NCI-H2227 (cell line): ENCODE data around the gene SHTN1.

Source experiments
- DNase-seq: peaks from one replicate; lab custom pipeline; 2025; ENCODE audit not compliant: unreplicated experiment; lab: John Stamatoyannopoulos, UW

Gene SHTN1

DNA sequence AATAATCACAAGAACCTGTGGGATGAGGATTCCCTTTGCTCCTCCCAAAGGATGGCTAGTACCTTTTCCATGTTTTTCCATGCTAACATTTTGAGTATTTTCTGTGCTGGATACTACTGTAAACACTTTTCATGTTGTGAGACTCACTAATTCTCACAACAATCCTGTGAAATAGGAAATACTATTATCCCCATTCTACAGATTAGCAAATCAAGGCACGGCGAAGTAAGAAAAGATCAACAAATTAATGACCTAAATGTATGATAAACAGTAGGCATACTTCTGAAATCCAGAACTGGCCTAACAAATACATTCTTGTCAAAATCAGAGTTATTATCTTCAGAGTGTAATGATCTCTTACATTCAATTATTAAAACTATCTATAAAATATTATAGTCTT is 86.4 kb downstream of the SHTN1 start:
- DNase-seq, result no peak

DNA sequence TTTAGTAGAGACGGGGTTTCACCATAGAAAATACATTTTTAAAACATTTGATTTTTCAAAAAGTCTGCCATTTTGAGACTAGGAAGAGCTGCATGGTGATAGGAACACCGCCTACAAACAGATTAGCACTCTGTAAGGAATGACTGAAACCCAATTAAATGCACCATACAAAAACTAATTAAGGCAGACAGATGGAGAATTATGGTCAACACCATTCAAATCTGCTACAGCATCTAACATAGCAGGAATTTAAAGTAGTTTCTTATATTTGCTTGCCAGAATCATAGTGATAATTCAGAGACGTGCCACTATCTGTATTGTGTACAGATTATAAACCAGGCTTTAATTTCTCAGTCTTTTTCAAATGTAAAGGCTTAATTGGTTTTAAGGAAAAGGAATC is 87.5 kb downstream of the SHTN1 start:
- DNase-seq, result no peak

DNA sequence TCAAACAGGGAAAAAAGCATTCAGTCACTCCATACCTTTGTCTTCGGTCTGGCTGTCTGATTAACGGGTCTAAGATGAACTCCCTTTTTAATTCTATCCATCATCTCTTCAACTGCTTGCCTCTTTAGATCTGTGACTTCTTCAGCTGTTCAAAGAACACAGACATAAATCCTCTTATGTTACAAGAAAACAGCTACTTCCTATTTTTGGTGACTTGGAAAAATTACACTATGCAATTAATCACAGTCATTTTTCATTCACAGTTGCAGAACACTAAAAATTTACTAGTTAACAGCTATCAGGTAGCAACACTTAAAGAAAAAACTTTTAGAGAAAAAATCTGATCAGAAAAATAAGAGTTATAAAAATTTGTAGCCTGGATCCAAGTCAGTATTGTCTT is 89.6 kb downstream of the SHTN1 start:
- no peak for DNase-seq

DNA sequence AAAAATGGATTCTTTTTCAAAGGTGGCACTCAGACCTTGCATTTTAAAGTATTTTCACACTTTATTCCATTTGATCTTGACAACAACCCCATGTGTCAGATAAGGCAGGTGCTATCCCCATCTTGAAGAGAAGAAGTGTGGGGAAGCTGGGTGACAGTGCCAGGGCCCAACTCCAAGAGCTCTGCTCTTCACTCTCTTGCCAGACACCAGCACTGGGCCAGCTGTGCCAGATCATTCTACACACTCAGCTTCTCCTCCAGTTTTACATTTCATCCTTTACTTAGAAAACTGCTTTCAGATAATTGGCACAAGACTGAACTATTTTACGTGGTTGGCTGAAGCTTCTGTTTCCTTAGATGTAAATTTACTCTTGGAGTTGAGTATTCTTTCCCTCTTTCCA is 91.3 kb downstream of the SHTN1 start:
- DNase-seq, result no peak

DNA sequence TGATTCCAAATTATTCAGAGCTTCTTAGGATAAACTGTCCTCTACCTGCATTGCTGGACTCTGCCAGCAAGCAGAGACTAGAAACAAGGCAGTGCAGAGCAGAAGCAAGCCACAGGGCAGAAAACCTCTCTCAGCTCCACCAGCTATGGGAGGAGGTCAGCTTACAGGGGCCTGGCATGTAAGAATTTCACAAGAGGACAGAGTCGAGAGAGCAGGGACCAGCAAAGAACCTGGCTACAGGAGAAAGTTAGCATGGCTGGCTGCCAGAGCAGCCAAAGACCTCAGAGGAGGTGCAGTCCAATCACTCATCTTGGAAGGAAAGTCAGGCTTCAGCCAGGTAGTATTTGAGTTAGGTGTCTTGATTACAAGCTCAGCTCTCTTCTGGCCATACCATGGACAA is 92.8 kb downstream of the SHTN1 start:
- no peak for DNase-seq

DNA sequence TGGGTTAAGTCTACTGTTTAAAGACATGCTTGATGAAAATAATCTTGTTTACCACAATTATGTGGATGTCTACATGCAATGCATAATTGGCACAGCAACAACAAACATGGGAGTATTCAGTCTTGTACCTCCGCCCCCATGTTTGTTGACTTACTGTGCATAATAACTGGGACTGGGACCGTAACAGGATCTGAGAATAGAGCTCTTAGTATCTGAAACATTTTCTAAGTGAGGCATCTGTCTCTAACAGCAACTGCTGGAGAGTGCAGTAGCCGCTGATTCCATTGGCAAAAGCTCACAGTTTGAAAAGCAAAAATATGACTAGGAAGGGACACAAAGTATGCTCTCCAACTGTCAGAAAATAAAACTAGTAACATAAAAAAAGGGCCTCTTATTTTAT is 94.1 kb downstream of the SHTN1 start:
- no peak for DNase-seq

DNA sequence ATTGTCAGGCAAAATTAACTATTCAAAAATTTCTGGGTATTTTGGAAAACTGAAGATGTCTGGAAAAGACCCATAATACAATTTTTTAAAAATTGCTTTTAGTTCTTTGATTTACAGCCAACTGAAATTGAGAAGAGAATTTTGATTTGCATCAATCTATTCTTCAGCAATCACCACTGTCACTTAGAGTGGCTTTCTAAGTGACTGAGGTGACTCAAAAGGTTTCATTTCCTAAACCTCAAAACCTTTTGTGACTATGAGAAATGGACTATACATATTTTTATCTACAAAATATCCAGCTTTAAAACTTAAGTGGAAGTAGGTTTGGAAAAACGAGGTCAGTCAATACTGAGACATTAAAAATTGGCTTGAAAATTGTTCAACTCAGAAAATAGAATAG is 95.7 kb downstream of the SHTN1 start:
- DNase-seq, result no peak

DNA sequence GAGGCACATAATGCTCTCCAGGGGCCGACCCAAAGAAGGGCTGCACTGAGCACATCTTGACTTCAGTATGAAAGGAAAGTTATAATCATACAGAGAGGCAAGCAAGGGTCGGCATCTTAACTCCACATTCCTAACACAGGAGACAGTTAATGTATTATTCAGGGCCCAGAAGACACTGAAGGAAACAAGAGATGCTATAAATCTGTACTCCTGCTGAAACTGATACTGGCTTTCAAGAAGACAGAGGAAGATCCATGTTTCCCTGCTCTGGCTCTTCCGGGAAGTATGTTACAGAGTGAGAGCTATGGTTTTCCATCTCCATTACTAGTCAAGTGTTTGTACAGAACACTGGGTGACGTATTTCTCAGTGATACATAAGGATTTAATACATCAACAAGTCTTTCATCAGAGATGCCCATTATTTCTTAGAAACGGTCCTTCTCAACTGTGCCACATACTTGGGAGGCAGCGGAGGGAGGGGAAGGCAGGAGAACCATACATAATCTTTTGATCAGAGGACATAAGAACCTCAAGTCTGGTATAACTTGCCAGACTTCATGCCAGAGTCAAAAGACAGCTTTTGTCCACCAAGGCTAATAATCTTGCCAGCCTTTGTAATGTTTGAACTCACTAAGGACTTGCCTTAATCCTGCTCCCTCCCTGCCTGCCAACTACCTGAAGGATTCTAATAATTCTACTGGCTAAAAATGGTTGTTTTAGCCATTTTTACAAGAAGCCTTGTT is 97.6 kb downstream of the SHTN1 start:
- DNase-seq, result peak; percentile 62

DNA sequence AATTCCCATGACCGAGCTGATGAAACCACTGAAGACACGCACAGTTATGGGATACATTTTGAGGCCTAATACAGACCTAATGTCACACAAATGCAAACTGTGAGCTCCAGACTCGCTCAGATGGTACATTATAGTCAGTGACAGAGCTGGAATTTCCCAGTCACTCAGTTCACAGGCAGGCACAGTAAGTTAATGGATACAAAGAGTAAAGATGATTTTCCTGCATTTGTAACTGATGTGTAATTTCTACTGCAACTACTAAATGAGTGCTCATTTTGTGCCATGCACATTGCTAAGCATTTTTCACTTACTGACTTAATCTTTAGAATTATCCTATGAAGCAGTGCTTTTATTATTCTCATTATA is 99.2 kb downstream of the SHTN1 start:
- no peak for DNase-seq

DNA sequence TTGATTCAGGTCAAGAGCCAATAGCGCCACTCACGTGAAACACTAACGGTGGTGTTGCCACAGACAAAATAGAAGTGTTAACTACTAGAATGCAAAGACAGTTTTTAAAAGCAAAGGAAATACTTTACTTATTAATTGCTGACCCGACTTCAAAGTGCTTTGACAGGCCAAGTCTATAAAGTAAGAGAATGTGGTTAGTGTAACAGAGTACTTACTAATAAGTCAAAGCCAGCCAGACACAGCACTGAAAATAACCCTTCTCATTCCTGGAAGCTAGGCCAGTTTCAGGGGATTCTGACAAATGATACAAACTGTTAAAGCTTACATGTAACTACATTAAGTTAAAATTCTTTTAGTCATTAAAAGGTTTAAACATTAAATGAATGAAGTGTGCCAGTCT is 105.4 kb downstream of the SHTN1 start:
- DNase-seq, result no peak

DNA sequence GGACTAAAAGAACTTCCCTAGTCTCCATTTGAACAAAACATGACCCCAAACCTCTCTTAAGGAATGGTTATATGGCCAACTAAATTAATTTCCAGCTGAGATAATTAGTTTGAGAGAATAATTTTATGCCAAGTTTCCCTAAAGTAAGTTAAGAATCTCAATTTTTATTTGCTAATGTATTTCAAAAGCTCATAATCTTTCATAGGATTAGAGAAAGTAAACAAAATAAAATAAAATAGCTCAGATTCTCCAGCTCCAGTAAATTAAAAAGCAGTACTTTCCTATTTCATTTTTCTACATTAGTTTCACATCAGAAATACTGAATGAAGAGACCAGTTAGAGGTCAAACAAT is 111.3 kb downstream of the SHTN1 start:
- DNase-seq, result no peak

DNA sequence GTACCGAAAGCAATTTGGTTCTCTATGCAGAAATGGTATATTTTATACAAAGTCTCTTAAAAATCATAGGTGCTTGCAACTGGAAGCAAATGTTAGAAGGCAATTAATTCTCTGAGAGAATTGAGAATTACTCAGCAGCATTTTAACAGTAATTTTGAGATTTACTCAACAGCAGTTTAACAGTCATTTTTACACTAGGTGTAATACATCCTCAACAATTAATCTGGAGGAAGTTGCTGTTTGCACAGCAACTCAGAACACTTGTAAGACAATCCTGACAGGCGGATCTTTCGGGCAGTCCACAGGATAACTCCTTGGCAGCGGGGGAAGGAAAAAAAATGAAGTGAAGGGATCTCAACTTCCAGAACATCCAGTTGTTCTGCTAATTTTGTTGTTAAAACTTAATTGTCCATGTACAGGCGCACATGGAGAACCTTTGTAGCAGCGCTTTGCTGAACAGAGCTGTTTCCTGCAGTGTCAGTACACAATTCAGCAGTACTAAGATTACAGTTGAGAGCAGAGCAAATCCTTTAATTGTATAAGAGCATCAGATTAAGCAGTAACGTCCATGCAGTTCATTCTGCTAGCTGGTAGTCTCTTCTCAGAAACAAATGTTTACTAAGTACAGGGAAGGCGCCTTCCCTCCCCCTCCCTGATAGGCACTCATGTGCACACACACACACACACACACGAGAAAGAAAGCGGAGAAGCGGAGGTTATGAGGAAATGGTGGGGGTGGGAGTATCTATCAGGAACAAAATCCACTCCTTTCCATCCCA is 111.9 kb downstream of the SHTN1 start:
- DNase-seq, result peak; percentile 75

DNA sequence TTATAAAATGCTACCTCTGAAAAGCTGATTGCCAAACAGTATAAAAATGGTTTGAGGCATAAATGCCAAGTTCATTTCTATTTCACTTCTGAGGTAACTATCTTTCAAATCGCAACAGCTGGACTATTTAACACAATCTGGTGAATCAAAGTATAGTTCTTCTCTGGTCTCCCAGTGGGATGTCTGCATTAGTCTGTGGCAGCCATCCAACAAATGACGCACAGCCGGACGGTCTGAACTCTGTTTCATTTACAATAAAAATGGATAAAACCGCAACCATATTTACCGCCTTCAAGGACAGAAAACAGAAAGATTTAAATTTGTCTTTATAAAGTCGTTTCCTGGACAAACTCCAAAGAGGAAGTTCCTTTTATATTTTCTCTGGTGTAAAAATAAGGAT is 113.8 kb downstream of the SHTN1 start:
- DNase-seq, result peak; percentile 75

DNA sequence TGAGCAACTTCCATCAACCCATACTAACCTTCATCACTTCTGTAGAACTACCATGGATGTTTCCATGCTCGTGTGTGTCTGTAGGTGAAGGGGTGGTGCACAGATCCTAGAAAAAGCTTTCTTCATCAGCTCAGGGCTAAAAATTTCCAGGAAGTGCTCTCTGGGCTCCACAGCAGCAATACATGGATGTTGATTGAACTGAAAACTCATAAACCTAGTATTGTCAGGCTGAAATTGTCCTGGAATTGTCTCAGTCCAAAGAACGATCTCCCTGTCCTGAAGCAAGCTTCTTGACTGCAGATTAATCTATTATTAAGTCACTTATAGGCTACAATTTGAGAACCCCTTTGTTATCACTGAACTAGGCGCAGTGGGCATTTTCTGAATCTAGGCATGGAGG is 115.9 kb downstream of the SHTN1 start:
- no peak for DNase-seq

DNA sequence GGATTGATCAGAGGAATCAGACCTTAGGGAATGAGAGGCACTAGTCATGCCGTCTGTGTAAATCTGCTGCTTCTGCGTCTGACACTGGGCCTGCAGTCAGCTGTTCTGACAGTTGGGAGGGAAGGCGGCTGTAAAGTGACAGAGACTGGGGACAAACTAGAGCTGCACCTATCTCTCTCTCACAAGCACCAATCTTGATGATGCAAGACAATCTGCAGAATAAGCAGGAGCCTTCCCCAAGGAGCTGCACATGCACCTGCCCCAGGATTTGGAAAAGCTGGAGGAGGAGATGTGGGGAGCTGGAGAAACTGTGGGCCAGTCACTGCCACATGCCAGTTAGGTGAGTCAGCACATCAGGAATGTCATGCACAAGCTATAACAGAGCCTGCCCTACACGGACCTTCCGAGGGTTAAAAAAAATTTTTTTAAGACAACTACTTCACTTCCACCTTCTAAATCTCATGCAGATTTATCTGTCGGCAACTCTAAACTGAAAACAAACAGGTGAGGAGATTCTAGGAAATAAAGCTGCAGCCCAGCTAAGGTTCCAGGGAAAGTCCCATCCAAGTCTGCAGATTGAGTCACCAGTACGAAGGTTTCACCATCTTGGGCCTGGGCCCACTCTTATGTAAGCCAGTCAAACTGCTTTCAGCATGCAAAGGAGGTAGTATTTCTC is 116.5 kb downstream of the SHTN1 start:
- DNase-seq, result no peak

DNA sequence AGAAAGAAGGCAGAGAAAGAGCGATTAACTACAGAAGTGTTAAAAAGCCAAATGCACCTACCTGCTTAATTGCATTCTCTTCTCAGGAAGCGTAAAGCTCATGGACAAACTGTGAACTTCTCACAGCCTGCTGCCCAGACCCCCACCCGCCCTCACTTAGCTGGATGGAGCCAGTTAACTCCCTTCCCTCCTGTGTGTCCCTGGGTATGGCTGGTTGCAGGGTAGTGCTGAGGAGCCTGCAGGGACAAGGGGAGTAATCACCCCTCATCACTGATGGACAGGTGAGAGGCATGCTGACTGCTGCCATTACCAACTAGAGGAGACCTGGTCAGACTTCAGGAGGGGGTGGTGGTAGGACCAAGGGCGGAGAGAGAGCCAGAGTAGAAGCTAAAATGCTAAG is 118.2 kb downstream of the SHTN1 start:
- DNase-seq, result no peak

DNA sequence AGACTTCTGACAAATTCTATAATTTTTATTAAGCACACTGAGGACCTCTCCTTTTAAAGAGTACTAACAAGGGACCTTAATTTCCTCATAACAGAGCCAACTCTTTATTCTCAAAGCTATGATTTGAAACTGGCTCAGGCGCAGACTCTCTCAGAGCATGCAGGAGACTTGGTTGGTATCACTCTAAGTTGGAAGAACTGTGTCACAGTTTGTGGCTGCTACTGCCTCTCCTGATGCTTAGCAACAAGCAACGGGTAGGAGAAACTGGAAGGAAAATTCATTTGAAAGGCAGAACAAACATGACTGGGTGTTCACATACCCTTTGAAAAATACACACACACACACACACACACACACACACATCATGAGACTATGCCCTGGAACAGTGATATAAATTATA is 122.3 kb downstream of the SHTN1 start:
- DNase-seq, result no peak

DNA sequence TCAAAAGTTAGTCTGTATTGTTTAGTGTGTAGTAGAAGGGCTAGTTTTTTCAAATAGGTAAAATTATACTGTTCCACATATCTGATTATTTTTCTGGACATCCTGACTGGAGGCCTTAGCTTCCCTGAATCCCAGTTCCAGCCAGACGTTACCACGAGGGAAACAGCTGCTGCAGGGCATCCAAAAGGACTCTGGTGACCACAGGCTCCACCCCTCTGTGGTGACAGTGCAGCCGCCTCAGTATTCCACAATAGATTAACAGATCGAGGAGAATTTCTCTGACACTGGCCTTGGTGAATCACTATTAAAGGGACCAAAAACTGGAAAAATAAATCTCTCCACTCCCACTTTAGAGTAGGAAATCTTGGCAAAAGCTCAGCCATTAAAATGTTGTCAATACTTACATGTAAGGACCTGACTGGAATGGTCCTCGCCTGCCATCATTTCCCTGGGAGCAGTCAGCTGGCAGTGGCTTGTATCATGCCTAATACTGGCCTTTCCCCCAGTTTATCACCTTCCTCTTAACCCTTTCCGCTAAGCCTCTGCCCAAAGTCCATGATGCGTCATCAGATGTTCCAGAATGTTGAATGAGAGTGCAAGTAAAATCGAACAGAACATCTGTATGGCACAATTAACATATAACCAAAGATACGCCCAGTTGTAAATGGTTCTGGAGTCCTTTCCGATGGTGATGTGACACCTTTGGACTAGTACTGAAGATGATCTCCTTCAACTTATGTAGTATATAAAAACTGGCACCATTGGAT is 124.1 kb downstream of the SHTN1 start:
- DNase-seq, result peak; percentile 31

DNA sequence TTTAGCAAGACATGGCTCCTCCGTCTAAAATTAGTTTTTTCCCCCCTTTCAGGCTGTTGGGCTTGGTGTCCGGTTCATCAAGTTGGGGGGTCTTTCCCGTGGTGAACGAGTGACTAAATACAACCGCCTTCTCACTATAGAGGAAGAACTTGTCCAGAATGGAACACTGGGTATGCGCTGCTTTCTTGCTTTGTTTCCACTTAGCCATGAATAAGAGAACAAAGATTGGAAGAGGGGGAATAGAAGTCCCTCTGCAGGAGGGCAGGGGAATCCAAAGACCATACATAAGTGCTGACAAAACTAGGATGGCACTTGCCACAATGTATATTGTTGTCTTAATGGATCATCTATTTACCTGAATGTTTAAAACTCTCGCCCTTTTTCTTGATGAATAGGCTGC is 125.2 kb downstream of the SHTN1 start:
- no peak for DNase-seq

DNA sequence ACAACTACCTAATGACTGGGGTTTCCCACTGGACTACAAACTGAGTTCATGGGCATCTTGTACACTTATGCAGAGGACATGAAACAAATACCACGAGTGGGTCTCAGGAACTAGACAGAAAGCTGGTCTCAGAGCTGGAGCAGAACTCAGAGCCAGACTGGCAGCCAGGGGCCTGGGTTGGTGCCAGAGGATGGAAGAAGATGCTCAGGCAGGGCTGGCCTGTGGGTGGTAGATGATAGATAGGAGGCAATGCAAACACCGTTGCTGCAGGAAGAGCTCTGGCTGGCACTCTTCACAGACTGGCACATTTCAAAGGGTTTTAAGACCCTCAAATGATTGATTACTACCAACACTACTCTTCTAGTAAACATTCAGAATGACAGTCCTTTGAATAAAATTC is 126.9 kb downstream of the SHTN1 start:
- no peak for DNase-seq

DNA sequence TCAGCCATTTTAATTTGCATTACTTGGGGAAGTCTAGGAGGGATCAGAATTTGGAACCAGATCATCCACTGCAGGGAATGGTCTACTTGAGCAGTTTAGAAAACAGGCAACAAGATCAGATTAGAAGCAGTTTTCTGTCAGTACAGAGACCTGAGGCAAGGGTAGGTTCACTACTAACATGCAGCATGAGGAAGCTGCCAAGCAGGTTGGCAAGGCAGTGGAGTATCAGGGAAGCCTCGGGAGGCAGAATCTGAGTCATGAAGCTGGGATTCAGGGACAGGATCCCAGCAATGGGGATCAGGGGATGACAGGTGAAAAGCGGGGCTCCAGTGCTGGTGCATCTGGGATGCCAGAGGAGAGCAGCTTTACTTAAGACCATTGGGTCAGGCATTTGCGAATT is 127.6 kb downstream of the SHTN1 start:
- no peak for DNase-seq

DNA sequence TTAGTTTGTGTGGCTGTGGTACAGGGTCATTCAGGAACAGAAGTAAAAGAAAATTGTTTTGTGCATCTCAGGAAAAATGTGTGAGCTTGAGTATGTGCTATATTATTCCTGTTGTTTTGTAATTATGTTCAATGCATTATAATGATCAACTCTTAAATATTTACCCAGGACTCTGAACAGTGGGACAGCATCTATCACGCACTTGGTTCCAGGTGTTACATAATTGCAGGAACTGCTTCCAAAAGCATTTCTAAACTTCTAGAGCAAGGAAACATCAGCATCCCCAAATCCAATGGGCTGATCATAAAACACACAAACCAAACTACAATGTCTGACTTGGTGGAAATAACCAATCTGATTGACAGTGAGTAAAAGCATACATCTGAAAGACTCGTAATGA is 129.1 kb downstream of the SHTN1 start:
- no peak for DNase-seq
